Activated CD4-positive, alpha-beta T cell treated with anti-CD3 and anti-CD28 coated beads for 24 hours (primary cell): ENCODE measurements around the gene ACAT2.
"Not testable (repeated sequence)": the region's sequence is repeated elsewhere in the genome, so short reads cannot be mapped to it uniquely, and the experiment has no call there.

Experiments used
- DNase-seq, 2 donors: peaks; one replicate each; pipeline ENCODE4 v3.0.0-alpha.2; 2020; ENCODE audit warnings: low read depth in 2 of 2

ACAT2 gene

DNA sequence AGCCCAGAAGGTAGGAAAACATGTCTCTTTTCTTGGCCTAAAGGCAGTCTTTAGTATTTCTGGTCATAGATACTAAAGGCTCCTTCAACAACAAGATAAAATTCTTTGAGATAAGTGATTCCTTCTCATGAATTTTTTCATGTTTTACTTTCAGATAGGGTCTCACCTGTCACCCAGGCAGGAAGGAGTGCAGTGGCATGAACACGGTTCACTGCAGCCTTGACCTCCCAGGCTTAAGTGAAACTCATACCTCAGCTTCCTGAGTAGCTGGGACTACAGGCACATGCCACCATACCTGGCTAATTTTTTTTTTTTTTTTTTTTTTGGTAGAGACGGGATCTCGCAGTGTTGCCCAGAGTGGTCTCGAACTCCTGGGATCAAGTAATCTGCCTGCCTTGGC, 47.3 kb downstream of the ACAT2 start:
- DNase-seq: no peak

DNA sequence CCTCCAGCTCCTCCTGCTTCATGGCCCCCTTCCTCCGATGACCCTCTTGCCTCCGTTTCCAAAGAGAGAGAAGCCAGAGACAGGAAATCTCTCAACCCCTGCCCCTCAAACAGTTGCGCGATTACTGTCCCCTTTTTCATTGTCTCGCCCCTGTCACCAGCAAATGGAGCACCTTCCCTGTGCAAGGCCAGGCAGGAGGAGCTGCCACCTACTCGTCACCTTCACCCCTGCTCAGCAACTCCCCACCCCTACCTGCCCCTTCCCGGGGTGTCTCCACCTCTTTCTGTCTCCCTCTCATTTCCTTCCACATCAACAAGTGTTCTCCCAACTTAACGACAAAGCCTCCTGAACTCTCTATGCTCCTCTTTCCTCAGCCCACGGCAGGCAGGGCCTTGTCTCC, 51.9 kb downstream of the ACAT2 start:
- DNase-seq: no peak

GRCh38 chr6:159815410-159815809, 53.6 kb downstream of the ACAT2 start:
- no peak for DNase-seq

DNA sequence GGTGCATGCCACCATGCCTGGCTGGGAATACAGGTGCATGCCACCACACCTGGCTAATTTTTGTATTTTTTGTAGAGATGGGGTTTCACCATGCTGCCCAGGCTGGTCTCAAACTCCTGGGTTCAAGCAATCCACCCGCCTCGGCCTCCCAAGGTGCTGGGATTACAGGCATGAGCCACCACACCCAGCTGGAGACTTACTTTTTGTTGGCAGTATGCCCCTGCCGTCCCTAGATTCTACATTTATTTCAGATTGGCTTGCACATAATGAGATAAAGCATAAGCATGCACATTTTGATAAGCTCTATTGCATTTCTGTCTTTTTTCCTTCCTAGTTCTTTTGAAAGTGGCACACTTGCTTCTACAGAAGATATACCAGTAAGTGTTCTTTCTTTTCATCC, 54.9 kb downstream of the ACAT2 start:
- DNase-seq: not testable (repeated sequence)

DNA sequence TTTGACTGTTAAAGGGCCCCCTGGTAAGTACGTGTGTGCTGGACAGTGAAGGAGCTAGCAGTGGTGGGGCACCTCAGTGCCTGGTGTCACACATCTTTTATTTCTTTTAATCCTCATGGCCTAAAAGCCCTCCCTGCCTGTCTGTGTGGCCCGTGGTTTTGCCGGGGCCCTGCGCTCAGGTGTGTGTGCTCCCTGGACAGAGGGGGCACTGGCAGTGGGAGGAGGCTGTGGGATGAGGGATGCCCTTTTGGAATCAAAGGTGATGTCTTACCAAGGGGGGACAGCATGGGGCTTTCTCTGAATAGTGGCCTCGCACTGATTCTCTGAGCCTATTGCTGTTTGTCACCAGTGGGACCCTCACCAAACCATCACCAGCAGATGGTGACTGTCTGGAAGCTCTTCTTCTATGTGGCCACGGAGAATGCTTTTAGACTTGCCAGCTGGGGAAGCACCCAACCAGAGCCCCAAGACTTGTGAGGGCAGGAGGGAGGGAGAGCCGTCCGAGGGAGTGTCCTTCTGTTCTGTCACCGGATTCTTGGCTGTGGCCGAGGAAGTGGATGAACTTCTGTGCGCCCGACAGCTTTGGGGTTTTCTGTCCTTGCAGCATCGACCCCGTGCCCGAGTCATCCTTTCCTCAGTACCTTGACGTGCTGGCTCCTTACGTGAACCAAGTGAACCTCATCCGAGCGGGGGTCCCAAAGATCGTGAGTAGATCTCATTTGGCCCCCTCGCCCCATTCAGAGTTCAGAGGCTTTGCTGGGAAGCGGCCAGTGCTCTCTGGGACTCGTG, 56.3 kb downstream of the ACAT2 start:
- no peak for DNase-seq

GRCh38 chr6:159819098-159819497, 57.3 kb downstream of the ACAT2 start:
- no peak for DNase-seq

GRCh38 chr6:159819932-159820640, 58.2 kb downstream of the ACAT2 start:
- DNase-seq: peak in 1 of 2 donors; percentile 15

GRCh38 chr6:159821122-159821521, 59.3 kb downstream of the ACAT2 start:
- no peak for DNase-seq

DNA sequence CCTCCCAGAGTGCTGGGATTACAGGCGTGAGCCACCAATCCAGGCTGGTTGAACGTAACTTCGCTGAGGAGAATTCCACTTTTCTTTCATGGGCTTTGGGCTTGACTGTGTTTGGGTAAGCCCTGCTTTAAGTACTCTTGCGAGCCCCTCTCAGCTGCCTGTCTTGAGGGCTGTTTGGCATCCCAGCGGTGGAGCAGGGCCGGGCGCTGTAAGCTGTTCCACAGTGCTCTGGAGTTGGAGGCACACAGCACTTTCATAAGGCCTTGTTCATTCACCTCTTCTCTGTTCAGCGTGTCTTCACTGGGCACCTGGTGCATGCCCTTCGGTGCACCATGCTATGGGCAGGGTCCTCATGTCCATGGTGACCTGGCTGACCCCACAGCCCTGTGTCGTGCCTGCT, 59.9 kb downstream of the ACAT2 start:
- no peak for DNase-seq

GRCh38 chr6:159823953-159824352, 62.1 kb downstream of the ACAT2 start:
- no peak for DNase-seq

DNA sequence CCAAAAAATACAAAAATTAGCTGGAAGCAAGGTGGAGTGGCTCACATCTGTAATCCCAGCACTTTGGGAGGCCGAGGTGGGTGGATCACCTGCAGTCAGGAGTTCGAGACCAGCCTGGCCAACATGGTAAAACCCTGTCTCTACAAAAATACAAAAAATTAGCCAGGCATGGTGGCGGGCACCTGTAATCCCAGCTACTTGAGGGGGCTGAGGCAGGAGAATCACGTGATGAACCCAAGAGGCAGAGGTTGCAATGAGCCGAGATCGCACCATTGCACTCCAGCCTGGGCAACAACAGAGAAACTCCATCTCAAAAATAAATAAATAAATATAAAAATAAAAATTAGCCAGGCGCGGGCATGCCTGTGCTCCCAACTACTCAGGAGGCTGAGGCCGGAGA, 62.8 kb downstream of the ACAT2 start:
- not testable (repeated sequence) for DNase-seq

DNA sequence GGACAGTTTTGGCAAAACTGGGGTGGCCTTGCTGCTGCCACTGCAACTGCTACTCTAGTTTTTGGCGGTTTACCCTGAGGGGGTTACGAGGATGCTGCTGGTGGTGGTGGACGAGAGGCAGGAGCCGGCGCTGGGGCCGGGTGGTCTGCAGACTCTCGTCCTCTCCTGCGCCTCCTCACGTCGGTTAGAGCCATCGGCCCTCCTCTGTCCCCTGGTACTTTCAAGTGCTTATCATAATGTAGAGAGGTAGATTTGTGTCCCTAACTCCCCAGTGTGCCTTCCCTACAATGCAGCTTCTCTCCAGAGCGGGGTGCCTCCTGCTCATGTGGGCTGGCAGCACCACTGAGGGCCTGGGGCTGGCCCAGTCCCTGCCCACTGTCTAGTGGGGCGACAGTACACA, 64.2 kb downstream of the ACAT2 start:
- DNase-seq: no peak

GRCh38 chr6:159826968-159827647, 65.3 kb downstream of the ACAT2 start:
- no peak for DNase-seq

DNA sequence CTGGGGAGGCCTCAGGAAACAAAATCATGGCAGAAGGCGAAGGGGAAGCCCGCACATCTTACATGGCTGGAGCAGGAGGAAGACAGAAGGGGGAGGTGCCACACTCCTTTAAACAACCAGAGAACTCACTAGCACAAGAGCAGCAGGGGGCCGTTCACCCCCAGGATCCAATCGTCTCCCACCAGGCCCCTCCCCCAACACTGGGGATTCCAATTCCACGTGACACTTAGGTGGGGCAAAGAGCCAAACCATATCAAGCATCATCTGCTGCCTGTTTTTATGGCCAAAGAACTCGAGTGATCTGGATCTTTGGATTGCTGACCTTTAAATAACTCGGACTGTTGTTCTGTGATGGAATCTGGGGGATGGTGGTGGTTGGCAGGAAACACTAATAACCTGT, 66.2 kb downstream of the ACAT2 start:
- DNase-seq: no peak
